GM12891 (cell line): ENCODE results near the gene IQGAP2.

Experiments used
- DNase-seq: peaks from one replicate; pipeline ENCODE4 v3.0.0; 2011; ENCODE audit warnings: low spot score; ENCODE audit not compliant: insufficient read length
- FAIRE-seq: peaks from 2 replicates; lab custom pipeline; 2011; peaks lifted over from hg19 to GRCh38; lab: Jason Lieb, UNC
- PAX5 ChIP-seq: IDR thresholded peaks from 2 replicates; pipeline ENCODE4 v1.6.1; 2011; ENCODE audit warnings: low read length, moderate library complexity, mild to moderate bottlenecking; ENCODE audit not compliant: insufficient read depth, severe bottlenecking
- POLR2A ChIP-seq: IDR thresholded peaks from 2 replicates; pipeline ENCODE4 v1.6.1; 2011; ENCODE audit warnings: low read depth, low read length, control low read depth
- POLR2AphosphoS5 ChIP-seq: IDR thresholded peaks from 2 replicates; pipeline ENCODE4 v1.6.1; 2011; ENCODE audit warnings: low read depth, low read length, control low read depth
- POU2F2 ChIP-seq: IDR thresholded peaks from 2 replicates; pipeline ENCODE4 v1.6.1; 2011; ENCODE audit warnings: low read depth, mild to moderate bottlenecking, control low read depth, low read length, moderate library complexity
- SPI1 ChIP-seq: IDR thresholded peaks from 2 replicates; pipeline ENCODE4 v1.6.1; 2011; ENCODE audit warnings: low read depth, low read length, control low read depth
- TAF1 ChIP-seq: IDR thresholded peaks from 2 replicates; pipeline ENCODE4 v1.6.1; 2011; ENCODE audit warnings: low read depth, low read length, control low read depth

IQGAP2 gene

GRCh38 chr5:76692651-76693050 lies 289.6 kb downstream of the IQGAP2 start:
- FAIRE-seq (no peak), DNase-seq (no peak)
- TF ChIP-seq POLR2AphosphoS5 (no peak), PAX5 (no peak), POLR2A (no peak), SPI1 (no peak), POU2F2 (no peak), TAF1 (no peak)

GRCh38 chr5:76693141-76693540 lies 290.1 kb downstream of the IQGAP2 start:
- TF ChIP-seq POLR2A (no peak), SPI1 (no peak), POU2F2 (no peak), PAX5 (no peak), POLR2AphosphoS5 (no peak), TAF1 (no peak)
- no peak for FAIRE-seq
- no peak for DNase-seq

DNA sequence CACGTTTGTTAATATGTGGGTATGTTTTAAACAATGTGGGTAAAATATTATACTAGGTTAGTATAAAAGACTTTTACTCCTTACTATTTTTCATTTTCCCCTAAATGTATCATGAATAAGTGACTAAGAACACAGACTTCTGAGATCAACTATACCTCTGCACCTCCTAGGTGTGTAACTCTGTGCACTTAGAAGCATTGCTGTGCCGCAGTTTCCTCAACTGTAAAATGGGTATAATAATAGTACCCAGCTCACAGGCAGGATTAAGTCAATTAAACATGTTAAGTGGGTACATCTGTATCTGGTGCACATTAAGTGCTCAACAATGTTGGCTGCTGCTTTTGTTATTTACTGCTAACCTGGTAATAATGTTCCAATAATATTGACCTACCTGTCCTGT lies 291.2 kb downstream of the IQGAP2 start:
- peak; percentile 33 for FAIRE-seq
- TF ChIP-seq TAF1 (no peak), POLR2A (no peak)
- DNase-seq: no peak

DNA sequence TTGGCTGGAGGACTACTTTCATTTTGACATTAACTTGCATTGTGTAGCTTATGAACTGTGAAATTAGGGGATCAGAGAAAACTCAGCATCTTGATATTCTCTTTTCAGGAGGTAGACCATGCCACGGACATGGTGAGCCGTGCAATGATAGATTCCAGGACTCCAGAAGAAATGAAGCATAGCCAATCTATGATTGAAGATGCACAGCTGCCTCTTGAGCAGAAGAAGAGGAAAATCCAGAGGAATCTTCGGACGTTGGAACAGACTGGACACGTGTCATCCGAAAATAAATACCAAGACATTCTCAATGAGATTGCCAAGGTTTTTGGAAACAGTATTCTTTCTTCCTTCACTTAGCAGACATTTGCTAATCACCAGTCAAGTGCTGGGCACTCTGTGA lies 292.3 kb downstream of the IQGAP2 start:
- TF ChIP-seq SPI1 (no peak), PAX5 (no peak), TAF1 (no peak)
- no peak for DNase-seq
- FAIRE-seq: no peak

DNA sequence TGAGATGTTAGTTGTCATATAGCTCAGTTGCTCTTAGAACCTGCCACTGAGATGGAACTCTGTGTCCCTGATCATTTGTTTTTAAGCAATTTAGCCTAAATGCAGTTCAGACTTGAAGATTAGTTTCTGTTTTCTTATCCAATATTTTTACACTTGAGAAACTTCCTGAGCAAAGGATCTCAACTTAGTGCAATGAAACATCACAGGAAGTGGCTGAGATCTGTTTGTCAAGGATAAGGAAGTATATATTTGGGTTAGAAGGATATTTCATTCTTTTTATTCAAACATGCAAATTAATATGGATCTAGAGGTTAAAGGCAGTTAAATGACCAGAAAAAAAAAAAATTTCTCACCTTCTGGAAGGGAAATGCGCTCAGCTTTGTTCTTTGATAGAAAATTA lies 293.2 kb downstream of the IQGAP2 start:
- TF ChIP-seq POLR2AphosphoS5 (no peak), POLR2A (no peak), TAF1 (no peak), SPI1 (no peak), POU2F2 (no peak), PAX5 (no peak)
- no peak for DNase-seq
- no peak for FAIRE-seq

DNA sequence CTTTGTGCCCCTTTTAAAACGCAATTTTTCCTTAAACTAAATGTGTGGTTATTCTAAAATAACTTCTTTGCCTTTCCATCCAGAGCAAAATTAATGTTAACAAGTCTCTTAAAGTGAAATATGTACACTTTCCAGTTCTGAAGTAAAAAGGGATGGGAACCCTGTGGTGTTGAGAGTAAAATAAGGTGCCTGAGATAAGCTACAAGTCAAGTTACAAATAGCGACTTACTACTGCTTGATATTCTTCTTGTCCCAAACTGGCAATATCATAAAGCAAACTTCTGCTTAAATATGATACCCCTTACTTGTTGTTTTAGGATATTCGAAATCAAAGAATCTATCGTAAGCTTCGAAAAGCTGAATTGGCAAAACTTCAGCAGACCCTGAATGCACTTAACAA lies 294.6 kb downstream of the IQGAP2 start:
- DNase-seq (no peak), FAIRE-seq (no peak)
- TF ChIP-seq POLR2AphosphoS5 (no peak), SPI1 (no peak), TAF1 (no peak)

DNA sequence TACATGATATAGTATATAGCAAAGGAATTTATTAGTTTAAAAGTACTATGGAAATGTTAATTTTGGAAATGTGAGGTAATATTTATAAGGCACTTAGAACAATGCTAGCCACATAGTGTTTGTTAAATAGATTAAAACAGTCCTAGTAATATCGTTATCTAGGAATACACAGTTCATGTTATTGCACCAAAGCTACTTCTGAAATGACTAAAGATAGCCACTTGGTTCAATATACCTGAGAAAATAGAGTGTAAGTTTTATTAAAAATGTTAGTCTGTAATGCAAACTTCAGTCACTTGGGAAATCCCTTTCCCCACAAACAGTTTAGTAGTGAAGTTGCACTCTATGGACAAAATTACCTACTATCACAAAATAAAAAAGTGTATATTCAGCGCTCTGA lies 297.5 kb downstream of the IQGAP2 start:
- TF ChIP-seq PAX5 (no peak), SPI1 (no peak), POLR2AphosphoS5 (no peak), POLR2A (no peak), POU2F2 (no peak), TAF1 (no peak)
- no peak for DNase-seq
- no peak for FAIRE-seq

DNA sequence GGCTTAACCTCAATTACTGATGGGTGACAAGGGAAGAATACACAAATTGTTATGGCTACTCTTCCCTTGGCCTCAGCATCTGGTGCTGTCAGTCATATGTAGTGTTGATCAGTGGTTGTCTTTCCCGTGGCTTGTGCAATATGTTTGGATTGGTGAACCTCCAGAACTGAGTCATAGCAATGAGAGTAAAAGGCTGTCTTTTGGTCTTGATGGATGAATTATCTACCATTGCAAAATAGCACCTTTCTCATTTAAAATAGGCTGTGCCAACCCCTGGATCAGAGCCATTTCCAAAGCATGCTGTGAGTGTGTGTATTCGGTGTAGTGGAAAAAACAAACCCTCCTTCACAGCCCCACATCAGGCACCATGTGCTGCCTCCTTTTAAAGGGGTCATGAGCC lies 298.2 kb downstream of the IQGAP2 start:
- no peak for FAIRE-seq
- DNase-seq: no peak
- TF ChIP-seq PAX5 (no peak), POU2F2 (no peak), TAF1 (no peak)

DNA sequence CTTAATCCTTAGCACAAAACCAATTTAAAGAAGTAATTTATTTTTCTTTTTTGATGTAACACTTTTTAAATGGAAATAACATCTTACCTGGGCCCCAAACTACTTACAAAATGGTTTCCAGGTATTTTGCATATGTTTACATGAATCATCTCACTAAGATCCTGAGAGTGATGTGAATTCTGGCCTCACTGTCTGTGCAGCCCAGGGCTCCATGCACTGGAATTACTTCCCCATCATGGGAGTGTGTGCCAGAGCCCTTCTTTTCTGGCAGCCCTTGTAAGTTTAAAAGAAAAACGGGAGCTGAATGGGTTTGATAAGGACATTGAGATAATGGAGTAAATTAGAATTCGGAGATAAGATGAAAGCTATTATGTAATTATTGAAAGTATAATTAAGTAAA lies 300.6 kb downstream of the IQGAP2 start:
- TF ChIP-seq SPI1: no peak
- TF ChIP-seq POU2F2: no peak
- no peak for TF ChIP-seq POLR2AphosphoS5
- no peak for TF ChIP-seq POLR2A
- TF ChIP-seq TAF1: no peak
- no peak for FAIRE-seq
- DNase-seq: no peak

- DNase-seq (no peak), FAIRE-seq (no peak)
- TF ChIP-seq PAX5 (no peak), TAF1 (no peak), SPI1 (no peak), POLR2AphosphoS5 (no peak), POLR2A (no peak), POU2F2 (no peak)
Measured at GRCh38 chr5:76704131-76704663, 301.1 kb downstream of the IQGAP2 start.

DNA sequence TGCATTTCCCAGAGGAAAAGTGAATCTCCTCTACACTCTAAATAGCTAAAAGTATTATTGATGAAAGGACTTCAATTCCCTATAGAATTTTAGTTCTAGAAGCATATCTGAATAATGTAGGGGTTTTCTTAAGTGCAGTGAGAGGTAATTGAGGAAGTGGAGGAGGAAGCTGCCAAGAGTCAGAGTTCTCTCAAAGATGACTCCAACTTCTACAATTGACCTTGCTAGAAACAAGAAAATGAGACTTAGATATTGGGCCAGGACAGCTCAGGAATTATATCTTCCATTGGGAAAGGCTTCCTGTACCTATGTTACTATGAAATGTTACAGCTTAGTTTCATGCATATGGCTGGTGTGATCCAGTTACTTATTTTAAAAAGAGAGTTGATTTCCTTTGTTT lies 302.5 kb downstream of the IQGAP2 start:
- no peak for FAIRE-seq
- TF ChIP-seq TAF1: no peak
- TF ChIP-seq POLR2A: no peak
- TF ChIP-seq POU2F2: no peak
- TF ChIP-seq SPI1: peak; percentile 88
- TF ChIP-seq PAX5: no peak

More for the DNA sequence above, 302.5 kb downstream of the IQGAP2 start:
- no peak for DNase-seq
